ENCODE measurements around the gene TRPM2. TPM values are rescaled to one million over a fixed set of nuclear protein-coding genes. Genes with fewer than 3 reads are reported as not detected.

TRPM2 gene
- total RNA-seq, 1 experiment from 2014 or later, result not detected

- H3K9me2 ChIP-seq (ENCODE audit: insufficient read depth), result no peaks in the 10 kb centered on the region
- no peaks in the 10 kb centered on the region for H3K4me1 ChIP-seq (replicated peaks; ENCODE audit: insufficient read depth)
- H3K4me2 ChIP-seq, result no peak overlapping the region
- H3K4me3 ChIP-seq, result no peak overlapping the region
- POLR2A ChIA-PET (ENCODE audit: unreplicated experiment), result no interaction called here
- H3K36me3 ChIP-seq (ENCODE audit: low read depth), result no peaks in the 10 kb centered on the region
- TF ChIP-seq EZH2 (IDR thresholded peaks at IDR 0.05; ENCODE audit: low read depth), result no peak
- TF ChIP-seq, protein P1, sequence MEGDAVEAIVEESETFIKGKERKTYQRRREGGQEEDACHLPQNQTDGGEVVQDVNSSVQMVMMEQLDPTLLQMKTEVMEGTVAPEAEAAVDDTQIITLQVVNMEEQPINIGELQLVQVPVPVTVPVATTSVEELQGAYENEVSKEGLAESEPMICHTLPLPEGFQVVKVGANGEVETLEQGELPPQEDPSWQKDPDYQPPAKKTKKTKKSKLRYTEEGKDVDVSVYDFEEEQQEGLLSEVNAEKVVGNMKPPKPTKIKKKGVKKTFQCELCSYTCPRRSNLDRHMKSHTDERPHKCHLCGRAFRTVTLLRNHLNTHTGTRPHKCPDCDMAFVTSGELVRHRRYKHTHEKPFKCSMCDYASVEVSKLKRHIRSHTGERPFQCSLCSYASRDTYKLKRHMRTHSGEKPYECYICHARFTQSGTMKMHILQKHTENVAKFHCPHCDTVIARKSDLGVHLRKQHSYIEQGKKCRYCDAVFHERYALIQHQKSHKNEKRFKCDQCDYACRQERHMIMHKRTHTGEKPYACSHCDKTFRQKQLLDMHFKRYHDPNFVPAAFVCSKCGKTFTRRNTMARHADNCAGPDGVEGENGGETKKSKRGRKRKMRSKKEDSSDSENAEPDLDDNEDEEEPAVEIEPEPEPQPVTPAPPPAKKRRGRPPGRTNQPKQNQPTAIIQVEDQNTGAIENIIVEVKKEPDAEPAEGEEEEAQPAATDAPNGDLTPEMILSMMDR (conservative IDR thresholded peaks at IDR 0.05), result no peak
- no TSS peak for BruUV-seq (replicated peaks)
- no peak for DNase-seq
- intact Hi-C loops (cut with micrococcal nuclease; ENCODE audit: unreplicated experiment), result no loop called here
- H3K27ac ChIP-seq, result no peak overlapping the region
- no peaks in the 10 kb centered on the region for H3F3A ChIP-seq (ENCODE audit: insufficient read depth, low read depth)
- H2AFZ ChIP-seq, result no peak overlapping the region
- H4K20me1 ChIP-seq (ENCODE audit: insufficient read depth), result no peaks in the 10 kb centered on the region
- H3K79me2 ChIP-seq (ENCODE audit: low read depth), result no peaks in the 10 kb centered on the region
- no peaks in the 10 kb centered on the region for H3K9me3 ChIP-seq (ENCODE audit: insufficient read depth, low read depth)
- CTCF ChIA-PET, result no interaction called here
- peaks cover 93% of the 10 kb centered on the region for H3K27me3 ChIP-seq (ENCODE audit: insufficient read depth, low read depth)
These were observed 23.2 kb downstream of the TRPM2 start for GRCh38 chr21:44376606-44377005.

- Histone ChIP-seq H3F3A (ENCODE audit: insufficient read depth, low read depth) (no peaks in the 10 kb centered on the region), H3K4me3 (no peak overlapping the region), H3K4me2 (no peak overlapping the region), H3K9me2 (ENCODE audit: insufficient read depth) (no peaks in the 10 kb centered on the region), H4K20me1 (ENCODE audit: insufficient read depth) (no peaks in the 10 kb centered on the region), H3K9me3 (ENCODE audit: insufficient read depth, low read depth) (no peaks in the 10 kb centered on the region), H3K27ac (no peak overlapping the region), H3K36me3 (ENCODE audit: low read depth) (no peaks in the 10 kb centered on the region), H3K79me2 (ENCODE audit: low read depth) (no peaks in the 10 kb centered on the region), H2AFZ (no peak overlapping the region), H3K4me1 (replicated peaks; ENCODE audit: insufficient read depth) (no peaks in the 10 kb centered on the region), H3K27me3 (ENCODE audit: insufficient read depth, low read depth) (peaks cover 90% of the 10 kb centered on the region)
- no TSS peak for BruUV-seq (replicated peaks)
- POLR2A ChIA-PET (ENCODE audit: unreplicated experiment), result no interaction called here
- DNase-seq, result no peak
- intact Hi-C loops (cut with micrococcal nuclease; ENCODE audit: unreplicated experiment), result no loop called here
- no peak for TF ChIP-seq EZH2 (IDR thresholded peaks at IDR 0.05; ENCODE audit: low read depth)
- TF ChIP-seq, protein P1 (conservative IDR thresholded peaks at IDR 0.05), result 0 out of 2 replicates have a peak, but pooled peaks have one; percentile 15
- CTCF ChIA-PET, result no interaction called here
These were observed 23.9 kb downstream of the TRPM2 start for GRCh38 chr21:44377201-44377921.

GRCh38 chr21:44377922-44378645 lies 24.7 kb downstream of the TRPM2 start:
- DNase-seq, result no peak
- ChIA-PET POLR2A (ENCODE audit: unreplicated experiment) (no interaction called here), CTCF (interaction anchor here (0.6 kb wide), 1 partner anchor 23 kb away, joined by 4 read pairs; no protein-coding TSS in a partner anchor)
- H3K27ac ChIP-seq, result no peak overlapping the region
- peaks cover 88% of the 10 kb centered on the region for H3K27me3 ChIP-seq (ENCODE audit: insufficient read depth, low read depth)
- intact Hi-C loops (cut with micrococcal nuclease; ENCODE audit: unreplicated experiment), result no loop called here
- H2AFZ ChIP-seq, result no peak overlapping the region
- H3K4me2 ChIP-seq, result no peak overlapping the region
- H3K4me3 ChIP-seq, result no peak overlapping the region
- no peaks in the 10 kb centered on the region for H3K79me2 ChIP-seq (ENCODE audit: low read depth)
- no peaks in the 10 kb centered on the region for H4K20me1 ChIP-seq (ENCODE audit: insufficient read depth)
- no peaks in the 10 kb centered on the region for H3K4me1 ChIP-seq (replicated peaks; ENCODE audit: insufficient read depth)
- no peaks in the 10 kb centered on the region for H3K9me2 ChIP-seq (ENCODE audit: insufficient read depth)
- H3F3A ChIP-seq (ENCODE audit: insufficient read depth, low read depth), result no peaks in the 10 kb centered on the region
- no TSS peak for BruUV-seq (replicated peaks)
- no peak for TF ChIP-seq EZH2 (IDR thresholded peaks at IDR 0.05; ENCODE audit: low read depth)
- TF ChIP-seq, protein P1 (conservative IDR thresholded peaks at IDR 0.05), result no peak
- H3K36me3 ChIP-seq (ENCODE audit: low read depth), result no peaks in the 10 kb centered on the region
- H3K9me3 ChIP-seq (ENCODE audit: insufficient read depth, low read depth), result no peaks in the 10 kb centered on the region
